Glomerular endothelial cell (primary cell): ENCODE measurements around the gene COX6B2. TPM values are rescaled to one million over a fixed set of nuclear protein-coding genes. Genes with fewer than 3 reads are reported as not detected.

ENCODE experiments used
- DNase-seq: peaks from one replicate; pipeline ENCODE4 v3.0.0-alpha.2; 2011; ENCODE audit warnings: low read depth, low spot score; ENCODE audit errors: extremely low read depth
- total RNA-seq: library from RNA; depleted of rRNA; stranded (reverse); fragments of >200 nt; gene quantifications from 2 replicates; pipeline ENCODE4 v1.2.3, GENCODE V29; 2015

COX6B2 gene
- total RNA-seq, 1 donor from 2014 or later = not detected

GRCh38 chr19:55315956-55316525, 38.5 kb downstream of the COX6B2 start:
- DNase-seq = no peak

DNA sequence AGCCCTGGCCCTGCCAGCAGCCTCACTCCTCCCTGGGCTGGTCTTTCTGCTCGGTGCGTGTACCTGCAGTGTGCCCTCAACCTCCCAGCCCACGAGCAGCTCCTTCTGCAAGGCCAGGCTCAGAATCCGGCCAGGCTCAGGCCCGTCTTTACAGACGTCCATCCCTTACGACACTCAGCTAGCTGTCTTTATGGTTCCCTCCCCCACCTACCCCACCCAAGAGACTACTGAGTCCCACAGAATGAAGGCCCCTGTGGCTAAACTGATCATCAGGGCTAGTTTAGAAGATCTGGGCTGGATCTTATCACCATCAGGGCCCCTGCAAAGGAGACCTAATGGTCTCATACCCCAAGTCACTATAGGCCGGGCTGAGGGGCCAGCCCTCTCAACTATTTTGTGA, 40.1 kb downstream of the COX6B2 start:
- DNase-seq = no peak

DNA sequence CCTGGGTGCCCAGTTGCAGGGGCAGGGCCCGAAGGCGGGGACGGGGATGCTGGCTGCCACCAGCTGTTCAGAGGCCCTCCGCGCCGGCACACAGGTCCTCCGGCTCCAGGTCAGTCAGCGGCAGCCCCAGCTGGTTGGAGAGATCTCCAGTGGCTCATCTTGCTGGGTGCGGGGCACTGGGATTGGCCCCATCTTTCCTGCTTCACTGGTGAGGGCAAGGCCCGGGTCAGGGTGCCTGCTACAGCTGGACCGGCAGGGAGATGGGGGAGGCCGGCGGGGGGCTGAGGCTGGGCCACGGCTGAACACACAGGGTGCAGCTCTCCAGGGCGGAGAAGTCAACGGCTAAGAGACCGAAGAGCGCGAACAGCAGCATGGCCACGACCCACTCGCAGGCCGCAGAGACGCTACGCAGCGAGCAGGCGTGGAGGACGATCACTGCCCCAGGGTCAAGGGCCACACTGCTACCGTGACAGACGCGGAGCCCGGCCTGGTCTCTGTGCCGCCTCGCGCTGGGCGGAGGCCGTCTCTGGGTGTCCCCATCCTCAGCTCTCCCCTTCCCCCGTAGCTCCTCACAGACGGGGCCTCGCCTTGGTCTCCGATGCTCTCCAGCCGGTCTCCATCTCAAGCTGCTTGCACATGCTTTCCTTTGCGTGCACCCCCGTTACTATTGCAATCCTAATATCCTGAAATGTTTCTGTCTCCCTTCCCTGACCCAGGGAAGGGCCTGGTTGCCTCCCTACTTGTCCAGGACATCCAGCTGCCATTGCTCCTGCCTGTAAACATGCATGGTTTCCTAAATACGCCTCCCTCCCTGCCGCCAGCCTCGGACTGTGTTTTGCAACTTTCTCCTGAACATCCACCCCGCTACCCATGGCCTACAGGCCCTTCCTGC, 41.7 kb downstream of the COX6B2 start:
- no peak for DNase-seq

DNA sequence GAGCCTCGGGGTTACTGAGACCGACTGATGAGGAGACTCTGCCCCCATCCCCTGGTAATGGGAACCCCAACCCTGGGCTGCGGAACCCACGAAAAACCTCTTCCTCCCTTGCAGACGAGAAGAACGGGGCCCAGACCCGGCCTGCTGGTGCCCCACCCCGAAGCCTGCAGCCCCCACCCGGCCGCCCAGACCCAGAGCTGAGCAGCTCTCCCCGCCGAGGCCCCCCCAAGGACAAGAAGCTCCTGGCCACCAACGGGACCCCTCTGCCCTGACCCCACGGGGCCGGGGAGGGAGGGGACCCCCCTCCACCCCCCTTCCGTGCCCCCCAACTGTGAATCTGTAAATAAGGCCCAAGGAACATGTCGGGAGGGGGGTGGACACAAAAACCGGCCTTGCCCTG, 42.7 kb downstream of the COX6B2 start:
- no peak for DNase-seq

GRCh38 chr19:55311397-55311796, 43.1 kb downstream of the COX6B2 start:
- no peak for DNase-seq

DNA sequence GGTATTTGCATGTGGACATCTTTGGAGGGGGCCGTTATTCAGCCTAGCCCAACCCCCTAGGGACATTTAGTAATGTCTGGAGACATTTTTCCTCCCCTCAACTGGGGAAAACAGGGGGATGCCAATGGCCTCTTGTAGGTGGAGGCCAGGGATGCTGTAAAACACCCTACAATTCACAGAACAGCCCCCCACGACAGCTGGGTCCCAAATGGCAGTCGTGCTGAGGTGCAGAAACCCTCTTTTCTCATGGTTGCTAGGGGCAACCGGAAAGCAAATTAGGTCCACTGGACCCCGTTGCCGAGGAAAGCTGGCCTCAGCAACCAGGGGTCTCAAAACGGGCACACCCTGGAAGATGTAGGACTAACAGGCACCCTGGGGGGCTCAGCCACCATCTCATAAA, 44.0 kb downstream of the COX6B2 start:
- no peak for DNase-seq

DNA sequence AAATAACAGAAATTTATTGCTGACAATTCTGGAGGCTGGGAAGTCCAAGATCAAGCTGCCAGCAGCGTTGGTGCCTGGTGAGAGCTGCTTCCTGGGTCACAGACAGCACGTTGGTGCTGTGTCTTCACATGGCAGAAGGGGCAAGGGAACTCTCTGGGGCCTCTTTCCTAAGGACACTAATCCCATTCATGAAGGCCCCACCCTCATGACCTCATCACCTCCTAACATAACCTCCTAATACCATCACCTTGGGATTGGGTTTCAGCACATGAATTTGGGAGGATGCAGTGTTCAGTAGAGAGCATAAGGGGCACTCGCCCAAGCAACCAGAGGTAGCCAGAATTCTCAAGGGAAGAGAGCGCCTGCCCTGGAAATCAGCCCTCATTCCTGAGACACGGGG, 45.1 kb downstream of the COX6B2 start:
- no peak for DNase-seq

DNA sequence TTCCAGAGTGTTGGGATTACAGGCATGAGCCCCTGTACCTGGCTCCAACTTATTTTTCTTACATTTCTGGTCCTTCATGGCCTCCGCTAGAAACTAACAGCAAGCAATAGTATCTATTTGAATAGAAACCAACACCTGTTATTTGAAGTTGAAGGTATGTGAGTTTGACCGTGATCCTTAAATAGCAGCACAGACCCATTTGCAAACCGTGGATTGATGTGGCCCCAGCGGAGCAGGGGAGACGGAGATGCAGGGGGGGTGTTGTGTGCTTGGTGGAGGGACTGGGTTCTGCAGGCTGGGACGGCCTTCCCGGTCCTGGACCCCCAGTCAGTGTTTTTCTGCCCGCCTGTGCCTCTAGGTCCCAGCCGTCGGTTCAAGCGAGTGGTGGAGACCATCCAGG, 46.2 kb downstream of the COX6B2 start:
- DNase-seq = no peak

DNA sequence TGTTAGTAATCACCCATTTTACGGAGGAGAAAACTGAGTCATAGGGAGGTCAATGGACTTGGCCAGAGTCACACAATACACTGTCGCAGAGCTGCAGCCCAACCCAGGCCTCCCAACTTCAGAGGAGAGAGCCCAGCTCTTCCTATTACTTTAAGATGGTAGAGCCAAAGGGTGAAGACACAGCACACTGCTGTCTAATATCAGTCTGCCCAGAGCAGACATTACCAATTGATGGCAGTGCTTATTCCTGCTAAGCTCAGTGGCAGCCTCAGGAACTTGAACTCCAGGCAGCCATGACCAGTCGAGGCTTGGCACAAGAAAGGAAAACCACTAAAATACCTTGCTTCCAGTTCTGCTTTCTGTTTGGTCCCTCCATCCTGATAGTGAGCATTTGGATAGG, 47.8 kb downstream of the COX6B2 start:
- DNase-seq = no peak

DNA sequence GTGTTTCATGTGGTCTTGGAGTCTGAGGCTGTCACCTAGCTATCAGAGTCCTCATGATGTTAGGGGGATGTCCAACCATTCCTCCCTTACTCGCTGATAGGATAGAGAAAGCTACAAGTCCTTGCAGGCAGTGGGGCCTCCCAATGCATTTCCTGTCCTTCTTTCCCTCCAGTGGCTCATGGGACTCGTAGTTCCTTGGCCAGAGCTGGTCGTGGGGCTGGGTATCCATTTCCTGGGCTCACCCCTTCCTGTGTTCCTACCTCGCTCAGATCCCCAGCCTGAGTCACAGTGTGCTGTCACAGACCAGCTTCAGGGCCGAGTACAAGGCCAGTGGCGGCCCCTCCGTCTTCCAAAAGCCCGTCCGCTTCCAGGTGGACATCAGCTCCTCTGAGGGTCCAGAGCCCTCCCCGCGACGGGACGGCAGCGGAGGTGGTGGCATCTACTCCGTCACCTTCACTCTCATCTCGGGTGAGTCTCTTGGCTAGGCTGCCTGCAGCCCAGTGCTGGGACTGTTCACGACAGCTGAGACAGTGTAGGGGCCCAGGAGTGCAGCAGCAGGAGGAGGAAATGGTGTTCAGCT, 48.4 kb downstream of the COX6B2 start:
- no peak for DNase-seq

GRCh38 chr19:55305491-55305890, 49.0 kb downstream of the COX6B2 start:
- DNase-seq = no peak

DNA sequence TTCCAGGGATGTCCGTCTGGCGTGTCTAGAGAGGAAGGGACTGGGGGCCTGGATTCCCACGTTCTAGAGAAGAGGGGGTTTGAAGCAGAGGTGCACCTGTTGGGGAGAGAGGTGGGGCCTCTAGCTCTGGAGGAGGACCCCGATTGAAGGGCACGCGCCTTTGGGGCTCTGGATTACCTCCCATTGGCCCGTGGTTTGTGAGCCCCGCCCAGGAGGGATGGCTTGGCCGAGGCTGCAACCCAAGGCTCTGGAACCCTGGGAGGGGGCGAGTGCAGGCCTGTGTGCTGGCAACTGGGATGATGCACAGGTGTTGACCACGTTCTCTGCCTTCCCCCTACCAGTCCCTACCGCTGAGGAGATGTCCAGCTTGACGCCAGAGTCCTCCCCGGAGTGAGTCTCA, 49.5 kb downstream of the COX6B2 start:
- DNase-seq = no peak

- no peak for DNase-seq
Observed at GRCh38 chr19:55304279-55304978, 50.1 kb downstream of the COX6B2 start.

DNA sequence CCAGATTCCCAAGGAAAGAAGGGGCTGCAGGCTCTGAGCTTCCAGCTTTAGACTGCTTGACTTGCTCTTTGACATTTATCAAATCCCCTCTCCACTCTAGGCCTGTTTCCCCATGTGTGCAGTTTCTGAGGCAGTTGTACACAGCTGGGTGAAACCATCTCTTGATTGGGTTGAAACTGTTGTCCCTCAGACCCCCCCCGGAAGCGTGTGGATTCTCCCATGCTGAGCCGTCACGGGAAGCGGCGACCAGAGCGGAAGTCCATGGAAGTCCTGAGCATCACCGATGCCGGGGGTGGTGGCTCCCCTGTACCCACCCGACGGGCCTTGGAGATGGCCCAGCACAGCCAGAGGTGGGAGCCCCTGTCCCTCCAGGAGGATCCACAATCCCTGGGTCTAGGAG, 51.0 kb downstream of the COX6B2 start:
- no peak for DNase-seq

DNA sequence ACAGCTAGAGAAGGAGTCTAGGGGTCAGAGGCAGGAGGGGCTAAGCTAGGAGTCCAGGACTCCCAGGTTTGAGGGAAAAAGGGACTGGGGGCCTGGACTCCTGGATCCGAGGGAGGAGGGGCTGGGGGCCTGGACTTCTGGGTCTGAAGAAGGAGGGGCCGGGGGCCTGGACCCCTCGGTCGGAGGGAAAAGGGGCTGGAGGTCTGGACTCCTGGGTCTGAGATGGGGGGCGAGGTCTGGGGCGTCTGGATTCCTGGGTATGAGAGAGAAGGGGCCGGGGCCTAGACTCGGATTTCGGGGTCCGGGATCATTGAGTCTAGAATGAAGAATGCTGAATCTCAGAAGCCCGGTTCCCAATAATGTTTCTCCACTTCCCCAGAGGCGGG, 52.2 kb downstream of the COX6B2 start:
- no peak for DNase-seq

DNA sequence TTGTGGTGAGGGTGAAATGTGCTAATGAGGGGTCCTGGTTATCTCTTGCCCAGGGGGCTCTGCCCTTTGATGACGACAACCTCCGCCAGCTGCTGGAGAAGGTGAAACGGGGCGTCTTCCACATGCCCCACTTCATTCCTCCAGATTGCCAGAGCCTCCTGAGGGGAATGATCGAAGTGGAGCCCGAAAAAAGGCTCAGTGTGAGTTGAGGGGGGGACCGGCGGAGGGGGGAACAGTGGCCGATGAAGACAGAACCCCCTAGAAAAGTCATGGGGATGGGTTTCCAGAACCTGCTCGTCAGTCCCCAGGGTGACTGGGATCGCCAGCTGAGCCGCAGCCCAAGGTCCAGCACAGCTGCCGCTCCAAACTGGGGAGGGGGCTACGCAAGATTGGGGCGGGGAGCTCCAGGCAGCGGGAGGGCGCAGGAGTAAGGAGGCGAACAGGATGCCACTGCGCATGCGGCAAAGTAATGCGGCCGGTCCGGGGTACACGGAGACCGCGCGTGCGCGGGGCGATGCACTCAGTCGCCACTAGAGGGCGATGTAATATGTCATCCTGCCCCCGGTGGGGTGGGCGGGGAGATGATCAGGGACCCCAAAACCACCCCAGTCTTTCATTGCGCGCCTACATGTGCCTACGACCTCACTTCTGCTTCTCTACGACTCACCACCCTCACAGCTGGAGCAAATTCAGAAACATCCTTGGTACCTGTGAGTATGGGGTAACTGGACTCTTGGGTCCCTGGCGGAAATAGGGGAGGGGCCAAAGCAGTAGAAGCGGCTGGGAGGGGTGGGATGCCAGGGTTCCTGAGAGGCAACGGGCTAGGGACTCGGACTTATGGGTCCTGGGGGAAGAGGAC, 52.8 kb downstream of the COX6B2 start:
- no peak for DNase-seq

GRCh38 chr19:55300886-55301458, 53.5 kb downstream of the COX6B2 start:
- DNase-seq = no peak

GRCh38 chr19:55299991-55300390, 54.5 kb downstream of the COX6B2 start:
- DNase-seq = no peak
